ENCODE measurements around the gene HDLBP.

DNA sequence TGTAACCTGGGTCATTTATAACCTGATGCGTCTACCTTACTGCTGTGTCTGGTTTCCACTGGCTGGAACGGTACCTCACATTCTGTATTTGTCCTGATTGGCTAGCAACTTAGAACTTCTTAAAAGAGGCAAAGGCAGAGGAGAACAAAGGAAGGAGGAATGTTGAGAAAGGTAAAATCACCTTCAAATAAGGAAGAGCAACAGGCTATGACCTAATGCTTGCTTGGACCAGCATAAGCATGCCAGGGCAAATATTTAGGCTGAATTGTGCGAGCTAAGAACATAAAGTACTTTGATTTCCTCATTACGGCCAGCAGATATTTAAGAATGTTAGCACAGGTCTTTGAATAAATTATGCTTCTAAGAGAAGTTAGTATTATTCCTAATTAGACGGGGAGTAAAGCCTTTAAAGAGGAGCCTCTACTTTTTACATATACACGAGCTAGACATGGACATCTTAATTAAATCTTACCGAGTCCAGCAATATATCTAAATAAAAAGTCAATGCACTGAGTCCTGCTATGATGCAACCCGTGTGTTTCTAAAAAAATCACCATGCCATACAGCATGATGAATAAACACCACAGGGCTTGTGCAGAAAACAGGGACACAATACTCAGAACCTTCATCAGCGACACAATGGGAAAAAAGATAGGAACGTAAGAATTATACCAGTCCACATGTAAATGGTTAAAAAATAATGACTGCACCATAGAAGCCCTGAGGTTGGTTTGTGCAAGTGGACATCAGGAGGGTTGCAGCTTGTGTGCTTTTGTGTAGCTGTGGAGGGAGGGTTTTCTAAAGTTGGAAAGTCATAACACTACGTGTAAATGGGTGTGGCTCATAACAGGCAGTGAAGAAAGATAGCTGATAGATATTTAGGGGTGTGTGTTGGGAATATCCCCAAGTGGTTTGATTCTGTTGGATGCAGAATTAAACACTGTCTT lies 14.5 kb upstream of the HDLBP start:
- TF ChIP-seq, protein P1, sequence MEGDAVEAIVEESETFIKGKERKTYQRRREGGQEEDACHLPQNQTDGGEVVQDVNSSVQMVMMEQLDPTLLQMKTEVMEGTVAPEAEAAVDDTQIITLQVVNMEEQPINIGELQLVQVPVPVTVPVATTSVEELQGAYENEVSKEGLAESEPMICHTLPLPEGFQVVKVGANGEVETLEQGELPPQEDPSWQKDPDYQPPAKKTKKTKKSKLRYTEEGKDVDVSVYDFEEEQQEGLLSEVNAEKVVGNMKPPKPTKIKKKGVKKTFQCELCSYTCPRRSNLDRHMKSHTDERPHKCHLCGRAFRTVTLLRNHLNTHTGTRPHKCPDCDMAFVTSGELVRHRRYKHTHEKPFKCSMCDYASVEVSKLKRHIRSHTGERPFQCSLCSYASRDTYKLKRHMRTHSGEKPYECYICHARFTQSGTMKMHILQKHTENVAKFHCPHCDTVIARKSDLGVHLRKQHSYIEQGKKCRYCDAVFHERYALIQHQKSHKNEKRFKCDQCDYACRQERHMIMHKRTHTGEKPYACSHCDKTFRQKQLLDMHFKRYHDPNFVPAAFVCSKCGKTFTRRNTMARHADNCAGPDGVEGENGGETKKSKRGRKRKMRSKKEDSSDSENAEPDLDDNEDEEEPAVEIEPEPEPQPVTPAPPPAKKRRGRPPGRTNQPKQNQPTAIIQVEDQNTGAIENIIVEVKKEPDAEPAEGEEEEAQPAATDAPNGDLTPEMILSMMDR (IDR thresholded peaks at IDR 0.05 in 4 of 5, conservative IDR thresholded peaks at IDR 0.05 in 1 of 5) = no peak
- no peak for TF ChIP-seq POLR2A (IDR thresholded peaks at IDR 0.05)

All from gastrocnemius medialis (tissue), 4 donors.